Measurements from ENCODE around the gene TRPM2. TPM values are rescaled to one million over a fixed set of nuclear protein-coding genes. Genes with fewer than 3 reads are reported as not detected.

TRPM2 gene
- total and polyA plus RNA-seq, 2 of the 4 experiments (the other 2 are of a cell fraction) = not detected

GRCh38 chr21:44443291-44443890 lies 90.0 kb downstream of the TRPM2 start:
- no peak overlapping the region for H3K9ac ChIP-seq (ENCODE audit: low read depth, low read length)
- ChIA-PET POLR2A (ENCODE audit: unreplicated experiment) (no interaction called here), CTCF (no interaction called here)
- no peak overlapping the region for H2BK120ac ChIP-seq (ENCODE audit: low read depth, low read length)
- DNase-seq (no peak), ATAC-seq (ENCODE audit: low read depth) (no peak)
- H3K14ac ChIP-seq (replicated peaks; ENCODE audit: low read depth, low read length) = no peak overlapping the region
- no peak overlapping the region for H3K27ac ChIP-seq (ENCODE audit: insufficient read depth, low read length)
- dilution Hi-C loops (cut with HindIII; ENCODE audit: low sequenced_read_pairs, unreplicated experiment) = no loop called here
- no peak overlapping the region for H3K18ac ChIP-seq (ENCODE audit: low read depth, low read length)
- H4K5ac ChIP-seq (ENCODE audit: low read depth, low read length) = no peak overlapping the region
- no peak overlapping the region for H3K56ac ChIP-seq (ENCODE audit: extremely low read depth, insufficient read depth, low read length)
- H3K9me1 ChIP-seq (ENCODE audit: insufficient read depth, low read length) = no peaks in the 10 kb centered on the region
- peaks cover 8% of the 10 kb centered on the region for H3K9me3 ChIP-seq (ENCODE audit: control insufficient read depth, insufficient read depth, low read length)
- H4K8ac ChIP-seq (ENCODE audit: low read depth in 2 of 2, low read length in 2 of 2) = no peak overlapping the region
- H2AK5ac ChIP-seq (ENCODE audit: low read depth, low read length) = no peak overlapping the region
- TF ChIP-seq ELK1 (IDR thresholded peaks at IDR 0.05; ENCODE audit: borderline replicate concordance, low read depth, low read length) = no peak
- no peak for TF ChIP-seq RCOR1 (IDR thresholded peaks at IDR 0.05; ENCODE audit: insufficient replicate concordance, low read length)
- no peak for TF ChIP-seq MXI1 (IDR thresholded peaks at IDR 0.05; ENCODE audit: borderline replicate concordance, low read depth, low read length)
- TF ChIP-seq CTCF (conservative IDR thresholded peaks at IDR 0.05; ENCODE audit: low read depth, low read length) = no peak
- no peak for TF ChIP-seq POLR2A (IDR thresholded peaks at IDR 0.05; ENCODE audit: low read depth, low read length)
- TF ChIP-seq RFX5 (IDR thresholded peaks at IDR 0.05; ENCODE audit: low read depth, low read length) = no peak
- TF ChIP-seq BHLHE40 (IDR thresholded peaks at IDR 0.05; ENCODE audit: low read depth, low read length) = no peak
- no peak for TF ChIP-seq MAZ (IDR thresholded peaks at IDR 0.05; ENCODE audit: borderline replicate concordance, low read depth, low read length)
- no peak for TF ChIP-seq CEBPB (IDR thresholded peaks at IDR 0.05; ENCODE audit: low read depth, low read length)
- no peak for TF ChIP-seq SMC3 (IDR thresholded peaks at IDR 0.05; ENCODE audit: low read depth, low read length)
- TF ChIP-seq FOS (IDR thresholded peaks at IDR 0.05; ENCODE audit: low read depth, low read length) = no peak
- TF ChIP-seq USF2 (IDR thresholded peaks at IDR 0.05; ENCODE audit: low read depth, low read length) = no peak
- TF ChIP-seq CHD1 (IDR thresholded peaks at IDR 0.05; ENCODE audit: low read depth, low read length) = no peak
- TF ChIP-seq NFE2L2 (IDR thresholded peaks at IDR 0.05; ENCODE audit: low read depth, low read length) = no peak
- no peak for TF ChIP-seq MAFK (IDR thresholded peaks at IDR 0.05; ENCODE audit: low read depth, low read length)
- no peak for TF ChIP-seq RAD21 (IDR thresholded peaks at IDR 0.05; ENCODE audit: low read length)
- H3K79me1 ChIP-seq (ENCODE audit: low read depth in 1 of 2, low read length in 2 of 2) = no peaks in the 10 kb centered on the region
- no peak overlapping the region for H2BK20ac ChIP-seq (ENCODE audit: low read depth, low read length)
- no peak overlapping the region for H2BK15ac ChIP-seq (ENCODE audit: low read depth, low read length)
- H2AFZ ChIP-seq (replicated peaks; ENCODE audit: low read length, poor library complexity) = no peak overlapping the region
- 54% methylated on average over 5 of the region's 17 CpGs; no CpG with 5 or more reads in 1 of the 2 experiments for WGBS, 2 experiments (ENCODE audit: extremely low coverage in 2 of 2, insufficient read length in 1 of 2)
- in situ Hi-C loops (cut with MboI; ENCODE audit: low sequenced_read_pairs) = no loop called here
- H3K23ac ChIP-seq (ENCODE audit: low read depth, low read length) = no peak overlapping the region
- no peaks in the 10 kb centered on the region for H4K20me1 ChIP-seq (ENCODE audit: insufficient read depth, low read length)
- no peak overlapping the region for H3K4me3 ChIP-seq (ENCODE audit: insufficient read depth, low read depth, low read length)
- H3K4me2 ChIP-seq (ENCODE audit: low read depth, low read length) = no peak overlapping the region
- no peaks in the 10 kb centered on the region for H3K36me3 ChIP-seq (ENCODE audit: control insufficient read depth, insufficient read depth, low read length)
- BruUV-seq (replicated peaks) = no TSS peak
- no peak overlapping the region for H2BK5ac ChIP-seq (ENCODE audit: low read depth, low read length, poor library complexity, severe bottlenecking)
- H3K27me3 ChIP-seq (ENCODE audit: control insufficient read depth, insufficient read depth, low read length) = peaks cover 4% of the 10 kb centered on the region
- no peak overlapping the region for H4K91ac ChIP-seq (ENCODE audit: insufficient read depth, low read depth, low read length)
- H2AK9ac ChIP-seq (replicated peaks; ENCODE audit: low read depth, low read length, poor library complexity) = no peak overlapping the region
- intact Hi-C loops (cut with micrococcal nuclease) = no loop called here
- no peaks in the 10 kb centered on the region for H3K4me1 ChIP-seq (ENCODE audit: control insufficient read depth, insufficient read depth, low read length)
- no peak overlapping the region for H3K4ac ChIP-seq (ENCODE audit: low read depth, low read length)

Measured in IMR-90 (cell line).